Activated T-helper 1 cell treated with anti-CD3 and anti-CD28 coated beads, Interleukin-12 subunit alpha, Interleukin-12 subunit beta, Interleukin-2, Interleukin-4 antibody, amounts not matched to agents 30 ng/mL and 10 ng/mL and 1 ng/mL, durations not matched to agents 14 hours and 24 hours and 36 hours (primary cell): Measurements from ENCODE around the gene IGFLR1. TPM values are rescaled to one million over a fixed set of nuclear protein-coding genes. Genes with fewer than 3 reads are reported as not detected.

ENCODE experiments used
- total RNA-seq: library from RNA; stranded (reverse); gene quantifications from 2 replicates; pipeline ENCODE4 v1.2.3, GENCODE V29; 2022

IGFLR1 gene
- total RNA-seq, 1 donor from 2014 or later = 105 TPM

Other genes starting within 250 kb of the IGFLR1 start
- not detected in 2 replicates for gene DMKN, start 228.8 kb downstream of the IGFLR1 start, total RNA-seq
- gene SBSN, start 214.1 kb downstream of the IGFLR1 start, total RNA-seq = not detected in 2 replicates
- gene GAPDHS, start 209.0 kb downstream of the IGFLR1 start, total RNA-seq = not detected in 2 replicates
- 122 and 123 TPM in 2 replicates for gene TMEM147, start 196.8 kb downstream of the IGFLR1 start, total RNA-seq
- not detected in 2 replicates for gene ATP4A, start 178.8 kb downstream of the IGFLR1 start, total RNA-seq
- not detected in 2 replicates for gene PMIS2, start 156.3 kb downstream of the IGFLR1 start, total RNA-seq
- gene HAUS5, start 129.7 kb downstream of the IGFLR1 start, total RNA-seq = 41.0 and 48.4 TPM in 2 replicates
- 105 and 118 TPM in 2 replicates for gene RBM42, start 113.4 kb downstream of the IGFLR1 start, total RNA-seq
- 0.98 and 1.0 TPM in 2 replicates for gene ETV2, start 100.7 kb downstream of the IGFLR1 start, total RNA-seq
- gene COX6B1, start 94.1 kb downstream of the IGFLR1 start, total RNA-seq = 434 and 451 TPM in 2 replicates
- 0.41 and 0.51 TPM in 2 replicates for gene UPK1A, start 75.9 kb downstream of the IGFLR1 start, total RNA-seq
- gene ZBTB32, start 37.9 kb downstream of the IGFLR1 start, total RNA-seq = 126 TPM in 2 replicates
- gene KMT2B, start 24.4 kb downstream of the IGFLR1 start, total RNA-seq = 61.9 and 65.2 TPM in 2 replicates
- gene U2AF1L4, start 3.0 kb upstream of the IGFLR1 start, total RNA-seq = 28.1 and 29.7 TPM in 2 replicates
- 50.6 and 54.6 TPM in 2 replicates for gene PSENEN, start 3.2 kb upstream of the IGFLR1 start, total RNA-seq
- 9.3 and 9.8 TPM in 2 replicates for gene LIN37, start 6.1 kb upstream of the IGFLR1 start, total RNA-seq
- 0.78 TPM in 1 of 2 replicates, not detected in the other for gene HSPB6, start 14.6 kb upstream of the IGFLR1 start, total RNA-seq
- gene PROSER3, start 15.7 kb upstream of the IGFLR1 start, total RNA-seq = 39.5 and 45.1 TPM in 2 replicates
- gene ARHGAP33, start 33.1 kb upstream of the IGFLR1 start, total RNA-seq = 24.5 and 25.8 TPM in 2 replicates
- gene PRODH2, start 70.4 kb upstream of the IGFLR1 start, total RNA-seq = not detected in 2 replicates
- gene NPHS1, start 110.1 kb upstream of the IGFLR1 start, total RNA-seq = 0.05 TPM in 1 of 2 replicates, not detected in the other
- gene KIRREL2, start 114.5 kb upstream of the IGFLR1 start, total RNA-seq = 1.7 TPM in 2 replicates
- 2.3 and 2.4 TPM in 2 replicates for gene APLP1, start 126.1 kb upstream of the IGFLR1 start, total RNA-seq
- 163 and 164 TPM in 2 replicates for gene NFKBID, start 158.1 kb upstream of the IGFLR1 start, total RNA-seq
- 58.5 and 62.2 TPM in 2 replicates for gene HCST, start 160.1 kb upstream of the IGFLR1 start, total RNA-seq
- not detected in 2 replicates for gene TYROBP, start 165.8 kb upstream of the IGFLR1 start, total RNA-seq
- 11.6 and 13.6 TPM in 2 replicates for gene LRFN3, start 193.9 kb upstream of the IGFLR1 start, total RNA-seq